K562 (cell line): ENCODE measurements around the gene GRIK3. TPM values are rescaled to one million over a fixed set of nuclear protein-coding genes. Genes with fewer than 3 reads are reported as not detected.

Experiments used
- ADNP ChIP-seq: fragments of 200-800 bp; sonication (Bioruptor generic); IDR thresholded peaks from 2 replicates; pipeline ENCODE4 v1.6.1; 2016; ENCODE audit warnings: missing genetic modification characterization, missing compliant biosample characterization
- AFF4 ChIP-seq: sonication (generic); formaldehyde crosslinking; IDR thresholded peaks from 2 replicates; pipeline ENCODE4 v1.8.0; 2023; ENCODE audit warnings: mild to moderate bottlenecking, missing genetic modification reagents
- CLOCK ChIP-seq: fragments of 250-450 bp; sonication (Bioruptor Pico); IDR thresholded peaks from 2 replicates; pipeline ENCODE4 v1.4.0; 2020; ENCODE audit warnings: mild to moderate bottlenecking, moderate library complexity, borderline replicate concordance
- HDAC6 ChIP-seq: IDR thresholded peaks from 2 replicates; pipeline ENCODE4 v1.6.1; 2012; ENCODE audit warnings: low read depth, mild to moderate bottlenecking, control low read depth, inconsistent platforms, low read length, moderate library complexity
- NCOA4 ChIP-seq: fragments of 450-650 bp; IDR thresholded peaks from 2 replicates; pipeline ENCODE4 v1.6.1; 2018; ENCODE audit warnings: mild to moderate bottlenecking; ENCODE audit not compliant: partially characterized antibody
- RCOR1 ChIP-seq, 2 experiments: IDR thresholded peaks; 2 replicates each; pipeline ENCODE4 v1.6.1; 2012; ENCODE audit warnings: low read depth in 2 of 2, low read length in 2 of 2, borderline replicate concordance in 1 of 2, improper control_type of control experiment in 1 of 2
- RREB1 ChIP-seq: fragments of 250-450 bp; sonication (Bioruptor Pico); IDR thresholded peaks from 2 replicates; pipeline ENCODE4 v1.4.0; 2020
- SUPT5H ChIP-seq: fragments of 450-650 bp; IDR thresholded peaks from 2 replicates; pipeline ENCODE4 v1.6.1; 2016
- ZFP91 ChIP-seq: sonication (generic); formaldehyde crosslinking; IDR thresholded peaks from 2 replicates; pipeline ENCODE4 v1.8.0; 2022; ENCODE audit warnings: mild to moderate bottlenecking, missing genetic modification reagents
- ZNF395 ChIP-seq: fragments of 200-800 bp; sonication (Bioruptor generic); IDR thresholded peaks from 2 replicates; pipeline ENCODE4 v1.6.1; 2017; ENCODE audit warnings: missing genetic modification characterization, missing compliant biosample characterization
- polyA plus RNA-seq, 8 experiments: library from polyadenylated mRNA; depleted of rRNA in 4 of 8; stranded (reverse) in 5 of 8; unstranded in 3 of 8; fragments of >200 nt; fragmentation: Nextera tagmentation in 2 of 8; fragmentation: Illumina TruSeq in 1 of 8; extraction: Ambion mirVana in 2 of 8; extraction: Trizol in 1 of 8; gene quantifications; 2 replicates each; pipeline versions ENCODE4 v1.2.1 to v1.2.3, GENCODE V29; 2011 to 2014; ENCODE audit warnings: inconsistent platforms in 1 of 8, missing spikeins in 1 of 8
- total RNA-seq, 7 experiments: library from RNA; depleted of rRNA in 6 of 7; stranded (reverse); fragments of >200 nt in 6 of 7; fragmentation: Illumina TruSeq in 2 of 7; extraction: Trizol in 2 of 7; gene quantifications; 2 replicates each; pipeline versions ENCODE4 v1.2.1 to v1.2.3, GENCODE V29; 2011 to 2021; ENCODE audit warnings: low replicate concordance in 1 of 7

Gene GRIK3
- total and polyA plus RNA-seq, 9 of the 15 experiments (the other 6 are each of a cell fraction or from before 2014, with no cell fraction given) = not detected

- TF ChIP-seq RREB1 (CRISPR knock-in tag) = no peak
- no peak for TF ChIP-seq HDAC6
- no peak for TF ChIP-seq CLOCK
- TF ChIP-seq SUPT5H = no peak
- TF ChIP-seq ADNP (tag) = no peak
- no peak for TF ChIP-seq ZFP91 (CRISPR knock-in tag)
- 0 out of 2 replicates have a peak, but pooled peaks have one; percentile 12 for TF ChIP-seq ZNF395
- TF ChIP-seq NCOA4 = no peak
- TF ChIP-seq RCOR1 (IDR thresholded peaks at IDR 0.05; ENCODE audit: borderline replicate concordance in 1 of 2, low read depth in 2 of 2, low read length in 2 of 2) = peak in 1 of 2 experiments; percentile 78; a peak in 1 of 4 replicates
- TF ChIP-seq AFF4 (CRISPR knock-in tag) = no peak
Measured at GRCh38 chr1:37020653-37021277, 13.6 kb downstream of the GRIK3 start (continued).
